Measurements from ENCODE around the gene ZNF74. TPM values are rescaled to one million over a fixed set of nuclear protein-coding genes. Genes with fewer than 3 reads are reported as not detected.
A peak's percentile ranks its signal among the peaks of the same experiment; 100 is the strongest.

ZNF74 gene
- total and polyA plus RNA-seq, 2 donors (not counting 1 experiment from before 2014, with no cell fraction given) = 11.6 TPM

- H3K4me1 Mint-ChIP-seq = peaks cover 26% of the 10 kb centered on the region
- Histone ChIP-seq H3K4me3 (ENCODE audit: control extremely low read depth in 1 of 5, extremely low read depth in 1 of 5, insufficient read depth in 1 of 5, low read depth in 2 of 5, low read length in 4 of 5) (no peak overlapping the region), H3K27ac (ENCODE audit: low read length in 2 of 2) (no peak overlapping the region), H3K4me1 (ENCODE audit: control insufficient read depth in 2 of 2, insufficient read depth in 2 of 2, low read length in 2 of 2) (peaks cover 30 to 41% of the 10 kb centered on the region in 2 donors), H3K9me3 (ENCODE audit: control extremely low read depth in 1 of 3, control insufficient read depth in 2 of 3, insufficient read depth in 1 of 3, low read length in 2 of 3) (peaks cover 0 to 19% (median 0%) of the 10 kb centered on the region in 3 donors), H2AFZ (ENCODE audit: insufficient read depth, low read depth, low read length, poor library complexity, severe bottlenecking) (no peak overlapping the region), H3K79me2 (ENCODE audit: control insufficient read depth, insufficient read depth, low read length) (no peaks in the 10 kb centered on the region), H3K36me3 (replicated peaks in 1 of 2; ENCODE audit: control extremely low read depth in 1 of 2, control insufficient read depth in 1 of 2, extremely low read depth in 1 of 2, insufficient read depth in 2 of 2, low read length in 1 of 2) (no peaks in the 10 kb centered on the region), H3K9ac (ENCODE audit: low read length) (peak overlapping the region; percentile 39), H3K4me2 (replicated peaks; ENCODE audit: low read depth, low read length, poor library complexity, severe bottlenecking) (peak overlapping the region; percentile 70), H4K20me1 (ENCODE audit: control insufficient read depth, insufficient read depth, low read length, poor library complexity, severe bottlenecking) (peaks cover 12% of the 10 kb centered on the region), H3K27me3 (replicated peaks in 1 of 4; ENCODE audit: control extremely low read depth in 1 of 4, control insufficient read depth in 3 of 4, insufficient read depth in 4 of 4, low read length in 3 of 4) (peaks cover 0 to 66% (median 25%) of the 10 kb centered on the region in 4 experiments)
- DNase-seq = no peak
- peak overlapping the region; percentile 45 for H3K4me3 Mint-ChIP-seq
- no peak for ATAC-seq (ENCODE audit: low read depth)
- intact Hi-C loops (cut with micrococcal nuclease) = no loop called here
- peaks cover 36% of the 10 kb centered on the region for H3K27me3 Mint-ChIP-seq
- no peak overlapping the region for H3K27ac Mint-ChIP-seq
- WGBS (ENCODE audit: insufficient coverage) = 90% methylated on average over 12 of the region's 12 CpGs
- POLR2A ChIA-PET = interaction anchor here (0.9 kb wide), 1 partner anchor 19 kb away, joined by 3 read pairs; no protein-coding TSS in a partner anchor
- TF ChIP-seq EZH2 (IDR thresholded peaks at IDR 0.05; ENCODE audit: borderline replicate concordance, insufficient read depth, low read depth, low read length, poor library complexity, severe bottlenecking) (peak; percentile 8), CTCF (IDR thresholded peaks at IDR 0.05) (no peak)
- CTCF ChIA-PET = interaction anchor here (2.4 kb wide), 1 partner anchor 8 kb away, joined by 14 read pairs; no protein-coding TSS in a partner anchor
- no peaks in the 10 kb centered on the region for H3K9me3 Mint-ChIP-seq (ENCODE audit: insufficient read depth)
Observed at GRCh38 chr22:20426259-20426615, 32.3 kb downstream of the ZNF74 start.

- Histone ChIP-seq H3K27me3 (replicated peaks in 1 of 4; ENCODE audit: control extremely low read depth in 1 of 4, control insufficient read depth in 3 of 4, insufficient read depth in 4 of 4, low read length in 3 of 4) (peaks cover 0 to 77% (median 31%) of the 10 kb centered on the region in 4 experiments), H3K79me2 (ENCODE audit: control insufficient read depth, insufficient read depth, low read length) (no peaks in the 10 kb centered on the region), H3K4me1 (ENCODE audit: control insufficient read depth in 2 of 2, insufficient read depth in 2 of 2, low read length in 2 of 2) (peaks cover 38 to 52% of the 10 kb centered on the region in 2 donors), H3K4me2 (replicated peaks; ENCODE audit: low read depth, low read length, poor library complexity, severe bottlenecking) (no peak overlapping the region), H3K9me3 (ENCODE audit: control extremely low read depth in 1 of 3, control insufficient read depth in 2 of 3, insufficient read depth in 1 of 3, low read length in 2 of 3) (peaks cover 0 to 30% (median 0%) of the 10 kb centered on the region in 3 donors), H4K20me1 (ENCODE audit: control insufficient read depth, insufficient read depth, low read length, poor library complexity, severe bottlenecking) (peaks cover 12% of the 10 kb centered on the region), H3K36me3 (replicated peaks in 1 of 2; ENCODE audit: control extremely low read depth in 1 of 2, control insufficient read depth in 1 of 2, extremely low read depth in 1 of 2, insufficient read depth in 2 of 2, low read length in 1 of 2) (no peaks in the 10 kb centered on the region), H3K27ac (ENCODE audit: low read length in 2 of 2) (no peak overlapping the region), H3K4me3 (ENCODE audit: control extremely low read depth in 1 of 5, extremely low read depth in 1 of 5, insufficient read depth in 1 of 5, low read depth in 2 of 5, low read length in 4 of 5) (no peak overlapping the region), H3K9ac (ENCODE audit: low read length) (no peak overlapping the region), H2AFZ (ENCODE audit: insufficient read depth, low read depth, low read length, poor library complexity, severe bottlenecking) (no peak overlapping the region)
- Mint-ChIP-seq H3K9me3 (ENCODE audit: insufficient read depth) (no peaks in the 10 kb centered on the region), H3K27me3 (peaks cover 41% of the 10 kb centered on the region), H3K27ac (no peak overlapping the region), H3K4me3 (peak overlapping the region; percentile 53), H3K4me1 (peaks cover 31% of the 10 kb centered on the region)
- DNase-seq (no peak), ATAC-seq (ENCODE audit: low read depth) (no peak)
- 94% methylated on average over 8 of the region's 8 CpGs for WGBS (ENCODE audit: insufficient coverage)
- ChIA-PET POLR2A (no interaction called here), CTCF (interaction anchor here (1.1 to 2.4 kb wide), 2 partner anchors 9 to 29 kb away, joined by 3 to 14 read pairs; no protein-coding TSS in a partner anchor)
- no peak for TF ChIP-seq EZH2 (IDR thresholded peaks at IDR 0.05; ENCODE audit: borderline replicate concordance, insufficient read depth, low read depth, low read length, poor library complexity, severe bottlenecking)
- TF ChIP-seq CTCF (IDR thresholded peaks at IDR 0.05) = no peak
- intact Hi-C loops (cut with micrococcal nuclease) = no loop called here
Observed at GRCh38 chr22:20427104-20427944, 33.4 kb downstream of the ZNF74 start.

Measured in B cell (primary cell).